Caki2 (cell line): ENCODE data around the gene HPCA. TPM values are rescaled to one million over a fixed set of nuclear protein-coding genes. Genes with fewer than 3 reads are reported as not detected.

Experiments used
- DNase-seq: peaks from one replicate; pipeline ENCODE4 v3.0.0-alpha.2; 2015; ENCODE audit warnings: low read depth
- in situ Hi-C: cut with HindIII; loops from 2 replicates; pipeline ENCODE4 v1.10.0; 2016; ENCODE audit warnings: low sequenced_read_pairs, low pct_unique_long_range_greater_than_20kb, mixed read lengths
- total RNA-seq: library from RNA; depleted of rRNA; stranded (reverse); fragments of >200 nt; shearing (Covaris generic); gene quantifications from 2 replicates; pipeline ENCODE4 v1.2.3, GENCODE V29; 2014; ENCODE audit warnings: low replicate concordance; rRNA removed

The HPCA gene
- total RNA-seq = not detected in 2 replicates

GRCh38 chr1:32886004-32886827, at the start of gene HPCA:
HPCA (plus strand) TSS chr1:32886491; CDS start chr1:32888899, 2,408 bp downstream.
- peak; percentile 62 for DNase-seq
- in situ Hi-C loops = no loop called here

- in situ Hi-C loops = no loop called here
- no peak for DNase-seq
Measured at GRCh38 chr1:32848354-32849063, 37.8 kb upstream of the HPCA start.

GRCh38 chr1:32855861-32856617, 30.3 kb upstream of the HPCA start:
- in situ Hi-C loops = no loop called here
- no peak for DNase-seq

- no peak for DNase-seq
- in situ Hi-C loops = no loop called here
Measured at GRCh38 chr1:32858136-32858535, 28.2 kb upstream of the HPCA start.

GRCh38 chr1:32858791-32859190, 27.5 kb upstream of the HPCA start:
- in situ Hi-C loops = no loop called here
- no peak for DNase-seq

- in situ Hi-C loops = no loop called here
- DNase-seq = no peak
Measured at GRCh38 chr1:32859915-32860314, 26.4 kb upstream of the HPCA start.

- in situ Hi-C loops = no loop called here
Measured at GRCh38 chr1:32860566-32860965, 25.7 kb upstream of the HPCA start.

GRCh38 chr1:32861904-32862695, 24.2 kb upstream of the HPCA start:
- in situ Hi-C loops = no loop called here
- DNase-seq = no peak

More at GRCh38 chr1:32860566-32860965, 25.7 kb upstream of the HPCA start:
- no peak for DNase-seq

GRCh38 chr1:32863218-32863880, 22.9 kb upstream of the HPCA start:
- no peak for DNase-seq
- in situ Hi-C loops = no loop called here

- DNase-seq = no peak
- in situ Hi-C loops = no loop called here
Measured at GRCh38 chr1:32863881-32864245, 22.4 kb upstream of the HPCA start.

GRCh38 chr1:32864375-32865019, 21.8 kb upstream of the HPCA start:
- in situ Hi-C loops = no loop called here
- no peak for DNase-seq

- DNase-seq = no peak
- in situ Hi-C loops = no loop called here
Measured at GRCh38 chr1:32865639-32866405, 20.5 kb upstream of the HPCA start.

- in situ Hi-C loops = no loop called here
- no peak for DNase-seq
Measured at GRCh38 chr1:32867151-32867550, 19.1 kb upstream of the HPCA start.

GRCh38 chr1:32867671-32868070, 18.6 kb upstream of the HPCA start:
- in situ Hi-C loops = no loop called here
- no peak for DNase-seq

GRCh38 chr1:32868085-32868484, 18.2 kb upstream of the HPCA start:
- in situ Hi-C loops = no loop called here
- DNase-seq = no peak

GRCh38 chr1:32868806-32869455, 17.4 kb upstream of the HPCA start:
- no peak for DNase-seq
- in situ Hi-C loops = no loop called here
